ENCODE measurements around the gene EPC2.

The EPC2 gene

GRCh38 chr2:148752977-148753376 is 108.4 kb downstream of the EPC2 start:
- H3K4me3 ChIP-seq (ENCODE audit: low read depth in 1 of 2, low read length in 1 of 2) = no peak overlapping the region
- H3K9me3 ChIP-seq = no peaks in the 10 kb centered on the region
- H3K27me3 ChIP-seq = no peaks in the 10 kb centered on the region
- H3K4me1 ChIP-seq (ENCODE audit: control insufficient read depth in 1 of 2, insufficient read depth in 1 of 2, low read depth in 1 of 2, low read length in 1 of 2) = peaks cover 7 to 8% of the 10 kb centered on the region in 2 experiments
- TF ChIP-seq CTCF (IDR thresholded peaks at IDR 0.05) = no peak
- peaks cover 14% of the 10 kb centered on the region for H3K36me3 ChIP-seq
- no peak overlapping the region for H3K27ac ChIP-seq

- Histone ChIP-seq H3K36me3 (peaks cover 14% of the 10 kb centered on the region), H3K4me1 (ENCODE audit: control insufficient read depth in 1 of 2, insufficient read depth in 1 of 2, low read depth in 1 of 2, low read length in 1 of 2) (peaks cover 7 to 8% of the 10 kb centered on the region in 2 experiments), H3K4me3 (ENCODE audit: low read depth in 1 of 2, low read length in 1 of 2) (no peak overlapping the region), H3K27ac (no peak overlapping the region), H3K27me3 (no peaks in the 10 kb centered on the region), H3K9me3 (no peaks in the 10 kb centered on the region)
- no peak for TF ChIP-seq CTCF (IDR thresholded peaks at IDR 0.05)
Measured at GRCh38 chr2:148754864-148755263, 110.3 kb downstream of the EPC2 start.

GRCh38 chr2:148756292-148756975 is 111.9 kb downstream of the EPC2 start:
- Histone ChIP-seq H3K9me3 (no peaks in the 10 kb centered on the region), H3K4me1 (ENCODE audit: control insufficient read depth in 1 of 2, insufficient read depth in 1 of 2, low read depth in 1 of 2, low read length in 1 of 2) (peaks cover 7 to 8% of the 10 kb centered on the region in 2 experiments), H3K4me3 (ENCODE audit: low read depth in 1 of 2, low read length in 1 of 2) (no peak overlapping the region), H3K27ac (no peak overlapping the region), H3K36me3 (peaks cover 14% of the 10 kb centered on the region), H3K27me3 (no peaks in the 10 kb centered on the region)
- no peak for TF ChIP-seq CTCF (IDR thresholded peaks at IDR 0.05)

- no peaks in the 10 kb centered on the region for H3K27me3 ChIP-seq
Measured at GRCh38 chr2:148764815-148765214, 120.3 kb downstream of the EPC2 start.

GRCh38 chr2:148770047-148770446 is 125.5 kb downstream of the EPC2 start:
- TF ChIP-seq CTCF (IDR thresholded peaks at IDR 0.05) = no peak
- H3K36me3 ChIP-seq = peaks cover 67% of the 10 kb centered on the region
- H3K27me3 ChIP-seq = no peaks in the 10 kb centered on the region
- no peaks in the 10 kb centered on the region for H3K9me3 ChIP-seq
- H3K27ac ChIP-seq = no peak overlapping the region
- H3K4me1 ChIP-seq (ENCODE audit: control insufficient read depth in 1 of 2, insufficient read depth in 1 of 2, low read depth in 1 of 2, low read length in 1 of 2) = no peaks in the 10 kb centered on the region
- H3K4me3 ChIP-seq (ENCODE audit: low read depth in 1 of 2, low read length in 1 of 2) = no peak overlapping the region

More at GRCh38 chr2:148764815-148765214, 120.3 kb downstream of the EPC2 start:
- Histone ChIP-seq H3K4me3 (ENCODE audit: low read depth in 1 of 2, low read length in 1 of 2) (no peak overlapping the region), H3K27ac (no peak overlapping the region), H3K4me1 (ENCODE audit: control insufficient read depth in 1 of 2, insufficient read depth in 1 of 2, low read depth in 1 of 2, low read length in 1 of 2) (no peaks in the 10 kb centered on the region), H3K9me3 (no peaks in the 10 kb centered on the region), H3K36me3 (peaks cover 42% of the 10 kb centered on the region)
- no peak for TF ChIP-seq CTCF (IDR thresholded peaks at IDR 0.05)

Measured in neutrophil (primary cell).